ENCODE data around the gene DPF3. TPM values are rescaled to one million over a fixed set of nuclear protein-coding genes. Genes with fewer than 3 reads are reported as not detected.

DPF3 gene
- total RNA-seq, 1 donor from 2014 or later: 0.90 TPM

GRCh38 chr14:72894623-72895378 is 900 bp upstream of the DPF3 start:
- peak; percentile 17 for ATAC-seq
- Histone ChIP-seq H3K9me3 (no peaks in the 10 kb centered on the region), H3K36me3 (no peaks in the 10 kb centered on the region), H3K4me1 (peaks cover 22% of the 10 kb centered on the region), H3K27me3 (peaks cover 48% of the 10 kb centered on the region), H3K4me3 (peak overlapping the region; percentile 90), H3K27ac (no peak overlapping the region)
- no peak for DNase-seq
- intact Hi-C loops (cut with DNase I): no loop called here
- TF ChIP-seq, protein P1, sequence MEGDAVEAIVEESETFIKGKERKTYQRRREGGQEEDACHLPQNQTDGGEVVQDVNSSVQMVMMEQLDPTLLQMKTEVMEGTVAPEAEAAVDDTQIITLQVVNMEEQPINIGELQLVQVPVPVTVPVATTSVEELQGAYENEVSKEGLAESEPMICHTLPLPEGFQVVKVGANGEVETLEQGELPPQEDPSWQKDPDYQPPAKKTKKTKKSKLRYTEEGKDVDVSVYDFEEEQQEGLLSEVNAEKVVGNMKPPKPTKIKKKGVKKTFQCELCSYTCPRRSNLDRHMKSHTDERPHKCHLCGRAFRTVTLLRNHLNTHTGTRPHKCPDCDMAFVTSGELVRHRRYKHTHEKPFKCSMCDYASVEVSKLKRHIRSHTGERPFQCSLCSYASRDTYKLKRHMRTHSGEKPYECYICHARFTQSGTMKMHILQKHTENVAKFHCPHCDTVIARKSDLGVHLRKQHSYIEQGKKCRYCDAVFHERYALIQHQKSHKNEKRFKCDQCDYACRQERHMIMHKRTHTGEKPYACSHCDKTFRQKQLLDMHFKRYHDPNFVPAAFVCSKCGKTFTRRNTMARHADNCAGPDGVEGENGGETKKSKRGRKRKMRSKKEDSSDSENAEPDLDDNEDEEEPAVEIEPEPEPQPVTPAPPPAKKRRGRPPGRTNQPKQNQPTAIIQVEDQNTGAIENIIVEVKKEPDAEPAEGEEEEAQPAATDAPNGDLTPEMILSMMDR (IDR thresholded peaks at IDR 0.05): no peak

- no peak overlapping the region for H3K27ac ChIP-seq
- peaks cover 50% of the 10 kb centered on the region for H3K27me3 ChIP-seq
- H3K36me3 ChIP-seq: no peaks in the 10 kb centered on the region
- no peak for ATAC-seq
- DNase-seq: no peak
- intact Hi-C loops (cut with DNase I): no loop called here
- no peaks in the 10 kb centered on the region for H3K9me3 ChIP-seq
- TF ChIP-seq, protein P1 (IDR thresholded peaks at IDR 0.05): no peak
- peak overlapping the region; percentile 90 for H3K4me3 ChIP-seq
- H3K4me1 ChIP-seq: peaks cover 22% of the 10 kb centered on the region
Observed at GRCh38 chr14:72894323-72894622, 372 bp upstream of the DPF3 start.

GRCh38 chr14:72892879-72893635 is 844 bp downstream of the DPF3 start:
- ATAC-seq (peak; percentile 9), DNase-seq (peak; percentile 67)
- H3K9me3 ChIP-seq: no peaks in the 10 kb centered on the region
- H3K27ac ChIP-seq: no peak overlapping the region
- H3K4me1 ChIP-seq: peaks cover 22% of the 10 kb centered on the region
- H3K27me3 ChIP-seq: peaks cover 50% of the 10 kb centered on the region
- no peaks in the 10 kb centered on the region for H3K36me3 ChIP-seq
- peak overlapping the region; percentile 90 for H3K4me3 ChIP-seq
- intact Hi-C loops (cut with DNase I): no loop called here
- TF ChIP-seq, protein P1 (IDR thresholded peaks at IDR 0.05): no peak

DNA sequence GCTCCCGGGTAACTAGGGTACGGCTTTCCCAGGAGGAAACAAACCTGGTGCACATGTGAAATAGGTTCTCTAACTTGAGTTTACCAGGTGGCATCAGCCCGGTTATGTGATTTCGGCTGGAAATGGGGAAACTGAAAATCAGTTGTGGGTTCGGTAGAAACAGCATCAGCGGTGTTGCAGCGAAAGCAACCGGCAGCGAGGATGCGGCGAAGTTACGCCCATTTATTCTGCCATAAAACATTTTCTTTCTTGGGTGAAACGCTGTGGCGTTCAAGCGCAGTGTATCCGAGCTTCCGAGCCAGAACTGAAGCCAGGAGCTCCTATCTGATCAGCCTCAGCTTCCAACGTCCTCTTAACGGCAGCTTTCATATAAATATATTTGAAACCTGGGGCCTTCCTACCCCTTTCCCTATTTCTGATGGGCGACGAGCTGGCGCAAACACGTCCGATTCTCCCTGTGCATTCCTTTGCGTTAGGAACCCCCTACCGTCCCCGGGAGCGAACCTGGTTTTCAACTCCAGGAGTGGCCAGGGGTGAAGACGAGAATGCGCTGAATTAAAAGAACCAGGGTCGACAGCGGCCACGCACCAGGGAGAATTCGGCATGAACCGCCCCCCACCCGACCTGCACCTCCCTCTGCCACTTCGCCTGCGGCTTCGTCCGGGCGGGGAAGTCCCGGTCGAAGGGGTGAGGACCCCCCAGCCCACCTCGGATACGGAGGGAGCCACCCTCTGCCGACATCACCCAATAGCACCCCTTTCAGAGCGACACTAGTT is 1.6 kb downstream of the DPF3 start:
- peaks cover 47% of the 10 kb centered on the region for H3K27me3 ChIP-seq
- ATAC-seq (no peak), DNase-seq (no peak)
- peak overlapping the region; percentile 90 for H3K4me3 ChIP-seq
- TF ChIP-seq, protein P1 (IDR thresholded peaks at IDR 0.05): no peak
- intact Hi-C loops (cut with DNase I): no loop called here
- H3K9me3 ChIP-seq: no peaks in the 10 kb centered on the region
- H3K4me1 ChIP-seq: peaks cover 22% of the 10 kb centered on the region
- H3K36me3 ChIP-seq: no peaks in the 10 kb centered on the region
- no peak overlapping the region for H3K27ac ChIP-seq

DNA sequence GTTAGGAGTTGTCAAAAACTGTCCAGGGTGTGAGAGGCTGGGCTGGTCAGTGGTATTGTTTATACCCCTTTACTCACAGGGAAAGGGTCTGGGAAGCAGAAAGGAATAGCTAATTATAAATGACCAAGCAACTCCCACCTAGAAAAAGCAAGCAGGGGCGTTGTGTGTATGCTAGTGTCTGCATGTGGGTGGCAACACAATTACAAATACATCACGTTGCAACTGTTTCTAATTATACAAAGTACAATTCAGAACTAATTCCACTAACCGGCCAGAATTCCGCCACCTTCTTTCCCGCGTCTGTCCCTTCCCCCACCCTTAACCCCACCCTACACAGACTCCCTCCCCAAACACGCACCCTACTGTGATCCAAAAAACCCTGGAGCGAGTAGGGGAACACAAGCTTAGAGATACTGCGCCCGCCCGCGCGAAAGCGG is 2.2 kb downstream of the DPF3 start:
- H3K27me3 ChIP-seq: peaks cover 43% of the 10 kb centered on the region
- H3K9me3 ChIP-seq: no peaks in the 10 kb centered on the region
- peaks cover 22% of the 10 kb centered on the region for H3K4me1 ChIP-seq
- ATAC-seq (no peak), DNase-seq (no peak)
- H3K27ac ChIP-seq: no peak overlapping the region
- H3K36me3 ChIP-seq: no peaks in the 10 kb centered on the region
- TF ChIP-seq, protein P1 (IDR thresholded peaks at IDR 0.05): no peak
- intact Hi-C loops (cut with DNase I): no loop called here
- H3K4me3 ChIP-seq: peak overlapping the region; percentile 90

Data from upper lobe of right lung (tissue), 1 donor.